Dendritic cell treated with granulocyte-macrophage colony-stimulating factor and Interleukin-4, amounts not matched to agents 40 ng/mL and 50 ng/mL, for 4 days (primary cell): Measurements from ENCODE around the gene KCNJ12.
"Not testable (repeated sequence)": the region's sequence is repeated elsewhere in the genome, so short reads cannot be mapped to it uniquely, and the experiment has no call there.

Experiments
- H3K27ac Mint-ChIP-seq: one replicate; pipeline ENCODE4 v1.8.0; 2022; ENCODE audit warnings: mild to moderate bottlenecking, mixed read lengths
- H3K27me3 Mint-ChIP-seq: one replicate; pipeline ENCODE4 v1.8.0; 2022; ENCODE audit warnings: mild to moderate bottlenecking, mixed read lengths
- H3K36me3 Mint-ChIP-seq: one replicate; pipeline ENCODE4 v1.8.0; 2022; ENCODE audit warnings: low read depth, mixed read lengths
- H3K4me1 Mint-ChIP-seq: one replicate; pipeline ENCODE4 v1.8.0; 2022; ENCODE audit warnings: low read depth, mixed read lengths
- H3K4me3 Mint-ChIP-seq: one replicate; pipeline ENCODE4 v1.8.0; 2022; ENCODE audit warnings: mild to moderate bottlenecking, moderate library complexity, mixed read lengths
- H3K9me3 Mint-ChIP-seq: one replicate; pipeline ENCODE4 v1.8.0; 2022; ENCODE audit warnings: mixed read lengths
- intact Hi-C: fragments of 100-400 bp; cut with micrococcal nuclease; formaldehyde crosslinking; loops from one replicate; pipeline ENCODE4 v1.15.0; 2022

KCNJ12 gene

GRCh38 chr17:21376081-21376758 is at the start of gene KCNJ12:
KCNJ12 (plus strand) TSS chr17:21376357; CDS start chr17:21415343, 38,986 bp downstream.
- Mint-ChIP-seq H3K4me3 (peak within 1 kb of the TSS; percentile 37), H3K4me1 (peaks cover 21% of the 10 kb centered on the region), H3K27ac (no peak within 1 kb of the TSS), H3K36me3 (no peaks in the 10 kb centered on the region), H3K9me3 (no peaks in the 10 kb centered on the region), H3K27me3 (peaks cover 55% of the 10 kb centered on the region)
- intact Hi-C loops: no loop called here

GRCh38 chr17:21327921-21328320 is 48.2 kb upstream of the KCNJ12 start:
- H3K27ac Mint-ChIP-seq, H3K4me3 Mint-ChIP-seq, H3K36me3 Mint-ChIP-seq, intact Hi-C loops: not testable (repeated sequence)
- H3K27me3 Mint-ChIP-seq: peaks cover 18% of the 10 kb centered on the region
- peaks cover 21% of the 10 kb centered on the region for H3K4me1 Mint-ChIP-seq
- H3K9me3 Mint-ChIP-seq: peaks cover 18% of the 10 kb centered on the region

- H3K27ac Mint-ChIP-seq, H3K4me3 Mint-ChIP-seq, H3K36me3 Mint-ChIP-seq, intact Hi-C loops: not testable (repeated sequence)
- Mint-ChIP-seq H3K4me1 (peaks cover 12% of the 10 kb centered on the region), H3K9me3 (peaks cover 18% of the 10 kb centered on the region), H3K27me3 (peaks cover 11% of the 10 kb centered on the region)
Measured at GRCh38 chr17:21328778-21329177, 47.4 kb upstream of the KCNJ12 start.

GRCh38 chr17:21330436-21331160 is 45.6 kb upstream of the KCNJ12 start:
- intact Hi-C loops: no loop called here
- peaks cover 18% of the 10 kb centered on the region for H3K9me3 Mint-ChIP-seq
- H3K4me1 Mint-ChIP-seq: peaks cover 8% of the 10 kb centered on the region
- no peak overlapping the region for H3K4me3 Mint-ChIP-seq
- H3K27ac Mint-ChIP-seq: no peak overlapping the region
- no peaks in the 10 kb centered on the region for H3K36me3 Mint-ChIP-seq
- peaks cover 10% of the 10 kb centered on the region for H3K27me3 Mint-ChIP-seq

GRCh38 chr17:21336541-21337294 is 39.4 kb upstream of the KCNJ12 start:
- H3K27ac Mint-ChIP-seq, intact Hi-C loops: not testable (repeated sequence)

GRCh38 chr17:21337981-21338625 is 38.1 kb upstream of the KCNJ12 start:
- H3K9me3 Mint-ChIP-seq, H3K4me1 Mint-ChIP-seq, H3K4me3 Mint-ChIP-seq, H3K36me3 Mint-ChIP-seq, intact Hi-C loops, H3K27ac Mint-ChIP-seq: not testable (repeated sequence)
- H3K27me3 Mint-ChIP-seq: peaks cover 11% of the 10 kb centered on the region

More at GRCh38 chr17:21336541-21337294, 39.4 kb upstream of the KCNJ12 start:
- peaks cover 13% of the 10 kb centered on the region for H3K27me3 Mint-ChIP-seq
- not testable (repeated sequence) for H3K4me1 Mint-ChIP-seq, H3K4me3 Mint-ChIP-seq, H3K36me3 Mint-ChIP-seq, H3K9me3 Mint-ChIP-seq

GRCh38 chr17:21339011-21339410 is 37.1 kb upstream of the KCNJ12 start:
- Mint-ChIP-seq H3K4me1 (no peaks in the 10 kb centered on the region), H3K9me3 (no peaks in the 10 kb centered on the region), H3K27me3 (peaks cover 11% of the 10 kb centered on the region), H3K27ac (no peak overlapping the region), H3K4me3 (no peak overlapping the region), H3K36me3 (no peaks in the 10 kb centered on the region)
- intact Hi-C loops: no loop called here

- H3K4me1 Mint-ChIP-seq, H3K36me3 Mint-ChIP-seq, intact Hi-C loops, H3K4me3 Mint-ChIP-seq, H3K9me3 Mint-ChIP-seq, H3K27ac Mint-ChIP-seq: not testable (repeated sequence)
- peaks cover 11% of the 10 kb centered on the region for H3K27me3 Mint-ChIP-seq
Measured at GRCh38 chr17:21339571-21339970, 36.6 kb upstream of the KCNJ12 start.

GRCh38 chr17:21340407-21340806 is 35.8 kb upstream of the KCNJ12 start:
- not testable (repeated sequence) for H3K9me3 Mint-ChIP-seq

GRCh38 chr17:21341279-21341678 is 34.9 kb upstream of the KCNJ12 start:
- peaks cover 15% of the 10 kb centered on the region for H3K27me3 Mint-ChIP-seq
- H3K36me3 Mint-ChIP-seq, H3K27ac Mint-ChIP-seq, H3K4me1 Mint-ChIP-seq, H3K9me3 Mint-ChIP-seq, H3K4me3 Mint-ChIP-seq, intact Hi-C loops: not testable (repeated sequence)

More at GRCh38 chr17:21340407-21340806, 35.8 kb upstream of the KCNJ12 start:
- H3K4me1 Mint-ChIP-seq, intact Hi-C loops, H3K36me3 Mint-ChIP-seq, H3K4me3 Mint-ChIP-seq, H3K27ac Mint-ChIP-seq: not testable (repeated sequence)
- H3K27me3 Mint-ChIP-seq: peaks cover 14% of the 10 kb centered on the region

- H3K36me3 Mint-ChIP-seq, H3K27ac Mint-ChIP-seq, H3K4me3 Mint-ChIP-seq, intact Hi-C loops, H3K4me1 Mint-ChIP-seq, H3K9me3 Mint-ChIP-seq: not testable (repeated sequence)
- H3K27me3 Mint-ChIP-seq: peaks cover 15% of the 10 kb centered on the region
Measured at GRCh38 chr17:21341925-21342540, 34.1 kb upstream of the KCNJ12 start.

GRCh38 chr17:21343061-21343949 is 32.9 kb upstream of the KCNJ12 start:
- intact Hi-C loops, H3K4me3 Mint-ChIP-seq, H3K4me1 Mint-ChIP-seq, H3K9me3 Mint-ChIP-seq, H3K27ac Mint-ChIP-seq, H3K36me3 Mint-ChIP-seq: not testable (repeated sequence)
- peaks cover 13% of the 10 kb centered on the region for H3K27me3 Mint-ChIP-seq

GRCh38 chr17:21344801-21345200 is 31.4 kb upstream of the KCNJ12 start:
- H3K9me3 Mint-ChIP-seq, H3K27me3 Mint-ChIP-seq, H3K27ac Mint-ChIP-seq, H3K36me3 Mint-ChIP-seq, H3K4me3 Mint-ChIP-seq, intact Hi-C loops, H3K4me1 Mint-ChIP-seq: not testable (repeated sequence)
